Activated CD4-positive, alpha-beta T cell treated with anti-CD3 and anti-CD28 coated beads, Interleukin-10, Interleukin-2, amounts not matched to agents 100 ng/mL and 50 ng/mL, durations not matched to agents 16 hours and 8 hours (primary cell): ENCODE measurements around the gene AHNAK2.
"Not testable (repeated sequence)": the region's sequence is repeated elsewhere in the genome, so short reads cannot be mapped to it uniquely, and the experiment has no call there.

ENCODE experiments used
- DNase-seq: peaks from one replicate; pipeline ENCODE4 v3.0.0-alpha.2; 2020

AHNAK2 gene

GRCh38 chr14:104977681-104978653, at the start of gene AHNAK2:
Gene AHNAK2 (minus strand): TSS chr14:104978374. CDS start chr14:104978237, 137 bp downstream.
- DNase-seq, result peak; percentile 64

DNA sequence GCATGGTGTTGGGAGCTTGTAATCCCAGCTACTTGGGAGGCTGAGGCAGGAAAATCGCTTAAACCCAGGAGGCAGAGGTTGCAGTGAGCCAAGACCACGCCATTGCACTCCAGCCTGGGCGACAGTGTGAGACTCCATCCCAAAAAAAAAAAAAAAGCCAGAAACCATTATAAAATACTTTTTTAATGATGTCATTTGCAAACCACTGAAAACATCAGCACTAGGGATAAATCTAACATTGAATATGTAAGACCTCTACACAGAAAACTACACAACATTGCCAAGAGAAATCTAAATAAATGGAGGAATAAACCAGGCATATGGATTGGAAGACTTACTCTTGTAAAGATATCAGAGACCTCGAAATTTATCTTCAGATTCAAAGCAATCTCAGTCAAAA, 49.5 kb upstream of the AHNAK2 start:
- not testable (repeated sequence) for DNase-seq

DNA sequence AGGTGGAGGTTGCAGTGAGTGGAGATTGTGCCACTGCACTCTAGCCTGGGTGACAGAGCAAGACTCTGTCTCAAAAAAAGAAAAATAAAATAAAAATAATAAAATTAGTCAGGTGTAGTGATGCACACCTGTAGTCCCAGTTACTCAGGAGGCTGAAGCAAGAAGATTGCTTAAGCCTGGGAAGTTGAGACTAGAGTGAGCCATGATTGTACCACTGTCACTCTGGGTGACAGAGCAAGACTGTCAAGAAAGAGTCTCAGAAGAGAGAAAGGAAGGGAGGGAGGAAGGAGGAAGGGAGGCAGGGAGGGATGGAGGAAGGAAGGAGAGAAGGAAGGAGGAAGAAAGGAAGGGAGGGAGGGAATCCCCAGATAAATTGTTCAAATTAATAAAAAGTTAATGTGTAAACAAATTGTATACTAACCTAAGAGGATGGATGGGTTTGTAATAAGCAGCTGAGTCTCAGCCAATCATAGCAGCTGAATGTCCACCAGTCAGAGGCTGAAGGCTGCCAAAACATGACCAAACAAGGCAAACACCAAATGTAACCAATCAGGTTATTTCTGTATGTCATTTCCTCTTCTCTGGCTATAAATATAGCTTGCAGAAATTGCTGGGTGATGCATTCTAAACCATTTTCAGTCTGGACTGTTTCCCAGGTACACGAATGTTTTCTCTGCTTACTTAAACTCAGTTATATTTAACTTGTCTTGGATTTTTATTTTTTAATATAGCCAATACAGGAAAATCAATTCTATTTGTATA, 48.8 kb upstream of the AHNAK2 start:
- DNase-seq, result peak; percentile 44

DNA sequence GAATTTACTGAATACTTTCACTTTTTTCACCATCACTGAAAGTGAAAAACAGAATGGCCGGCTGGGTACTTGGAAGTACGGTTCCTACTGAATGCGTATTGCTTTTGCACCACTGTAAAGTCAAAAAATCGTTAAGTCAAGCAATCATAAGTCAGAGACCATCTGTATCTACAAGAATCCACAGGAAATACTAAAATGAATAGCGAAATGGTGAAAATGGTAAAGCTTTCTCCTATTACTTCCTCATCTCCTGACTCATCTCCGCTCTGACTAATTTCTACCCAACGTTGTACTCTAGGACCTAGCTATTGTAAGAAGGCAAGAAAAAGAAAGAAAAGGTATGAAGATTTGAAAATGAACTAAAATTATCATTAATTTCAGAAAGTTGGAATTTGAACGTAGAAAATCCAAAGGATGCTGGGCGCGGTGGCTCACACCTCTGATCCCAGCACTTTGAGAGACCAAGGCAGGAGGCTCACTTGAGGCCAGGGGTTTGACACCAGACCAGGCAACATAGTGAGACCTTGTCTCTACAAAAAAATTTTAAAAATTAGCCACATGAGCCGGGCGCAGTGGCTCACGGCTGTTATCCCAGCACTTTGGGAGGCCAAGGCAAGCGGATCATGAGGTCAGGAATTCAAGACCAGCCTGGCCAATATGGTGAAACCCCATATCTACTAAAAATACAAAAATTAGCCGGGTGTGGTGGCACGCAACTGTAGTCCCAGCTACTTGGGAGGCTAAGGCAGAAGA, 48.0 kb upstream of the AHNAK2 start:
- DNase-seq, result peak; percentile 92

GRCh38 chr14:105025429-105025828, 47.3 kb upstream of the AHNAK2 start:
- DNase-seq, result no peak

DNA sequence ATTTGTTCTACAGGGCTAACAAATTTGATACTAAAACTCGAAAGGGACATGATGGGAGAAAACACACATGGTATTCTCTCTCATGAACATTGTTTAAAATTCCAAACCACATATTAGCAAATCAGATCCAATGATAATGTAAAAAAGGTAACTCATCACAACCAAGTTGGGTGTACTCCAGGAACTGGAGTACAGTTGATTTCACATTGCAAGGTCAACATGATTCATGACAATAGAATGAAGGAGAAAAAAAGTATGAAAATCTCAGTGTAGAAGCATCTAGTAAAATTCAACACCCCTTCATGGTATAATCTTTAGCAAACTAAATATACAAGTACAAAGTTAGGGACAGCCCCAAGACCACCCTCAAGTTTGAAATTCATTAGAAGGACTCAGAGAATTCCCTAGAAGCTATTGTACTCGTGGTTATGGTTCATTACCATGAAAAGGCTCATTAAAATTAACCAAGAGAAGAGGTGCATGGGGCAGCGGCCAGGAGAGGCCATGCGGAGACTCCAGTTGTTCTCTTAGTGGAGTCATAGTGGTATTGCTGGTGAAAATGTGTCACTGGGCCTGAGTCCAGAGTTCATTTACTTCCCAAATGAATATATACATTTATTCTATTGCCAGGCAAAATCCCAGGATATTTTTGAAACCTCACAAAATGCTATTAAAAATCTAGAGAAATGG, 45.8 kb upstream of the AHNAK2 start:
- DNase-seq, result no peak

DNA sequence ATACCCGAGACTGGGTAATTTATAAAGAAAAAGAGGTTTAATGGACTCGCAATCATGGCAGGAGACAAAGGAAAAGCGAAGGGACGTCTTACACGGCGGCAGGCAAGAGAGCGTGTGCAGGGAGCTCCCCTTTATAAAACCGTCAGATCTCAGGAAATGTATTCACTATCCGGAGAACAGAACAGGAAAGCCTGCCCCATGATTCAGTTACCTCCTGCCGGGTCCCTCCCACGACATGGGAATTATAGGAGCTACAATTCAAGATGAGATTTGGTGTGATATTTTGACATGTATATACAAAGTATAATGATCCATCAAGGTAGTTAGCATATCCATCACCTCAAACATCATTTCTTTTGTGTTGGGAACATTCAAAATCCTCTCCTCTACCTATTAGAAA, 45.0 kb upstream of the AHNAK2 start:
- DNase-seq, result no peak

GRCh38 chr14:105022276-105022670, 44.1 kb upstream of the AHNAK2 start:
- no peak for DNase-seq

- peak; percentile 47 for DNase-seq
Observed at GRCh38 chr14:105021656-105022275, 43.6 kb upstream of the AHNAK2 start.

GRCh38 chr14:105020815-105021655, 42.9 kb upstream of the AHNAK2 start, which contains the start of gene CDCA4:
Gene CDCA4 (minus strand): TSS chr14:105021083. CDS start chr14:105011929, 9,154 bp downstream.
- peak; percentile 98 for DNase-seq

GRCh38 chr14:105019861-105020814, 42.0 kb upstream of the AHNAK2 start:
- peak; percentile 60 for DNase-seq

- DNase-seq, result no peak
Observed at GRCh38 chr14:105018414-105018813, 40.2 kb upstream of the AHNAK2 start.

DNA sequence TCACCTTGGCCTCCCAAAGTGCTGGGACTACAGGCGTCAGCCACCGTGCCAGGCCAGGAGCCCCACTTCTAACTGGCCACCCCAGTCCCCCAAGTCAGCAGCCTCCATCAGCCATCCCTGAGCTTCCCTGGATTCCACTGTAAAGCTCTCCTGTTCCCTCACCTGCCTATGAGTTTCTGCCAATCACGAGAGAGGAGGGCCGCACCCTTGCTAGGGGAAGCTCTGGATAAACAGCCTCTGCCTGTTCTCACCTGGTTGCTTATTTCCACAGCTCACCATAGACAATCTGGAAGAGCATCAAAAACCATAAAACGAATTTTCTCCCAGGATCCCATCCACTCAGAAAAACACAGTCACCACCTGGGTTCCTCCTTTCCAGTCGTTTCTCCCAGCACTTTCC, 37.7 kb upstream of the AHNAK2 start:
- no peak for DNase-seq

DNA sequence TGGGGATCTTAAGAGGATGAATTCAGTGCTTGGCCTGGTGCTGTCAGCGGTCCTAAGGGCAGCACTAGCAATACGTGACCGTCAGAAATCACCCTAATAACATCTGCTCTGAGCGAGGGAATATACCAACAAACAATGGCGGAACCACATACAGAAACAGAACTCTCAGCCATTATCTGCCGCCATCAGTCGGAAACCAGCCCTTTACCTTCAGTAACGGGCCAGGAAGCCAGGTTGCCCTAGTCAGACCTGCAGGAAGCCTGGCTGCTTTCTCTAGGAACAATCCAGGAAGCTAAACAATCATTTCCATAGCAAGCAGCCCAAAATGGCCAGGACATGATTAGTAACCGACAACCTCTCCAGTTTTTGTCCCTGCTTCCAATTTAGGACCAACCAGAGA, 37.1 kb upstream of the AHNAK2 start:
- peak; percentile 25 for DNase-seq

- DNase-seq, result no peak
Observed at GRCh38 chr14:105014631-105015030, 36.5 kb upstream of the AHNAK2 start.

- no peak for DNase-seq
Observed at GRCh38 chr14:105014032-105014431, 35.9 kb upstream of the AHNAK2 start.

- no peak for DNase-seq
Observed at GRCh38 chr14:105013150-105013785, 35.1 kb upstream of the AHNAK2 start.

DNA sequence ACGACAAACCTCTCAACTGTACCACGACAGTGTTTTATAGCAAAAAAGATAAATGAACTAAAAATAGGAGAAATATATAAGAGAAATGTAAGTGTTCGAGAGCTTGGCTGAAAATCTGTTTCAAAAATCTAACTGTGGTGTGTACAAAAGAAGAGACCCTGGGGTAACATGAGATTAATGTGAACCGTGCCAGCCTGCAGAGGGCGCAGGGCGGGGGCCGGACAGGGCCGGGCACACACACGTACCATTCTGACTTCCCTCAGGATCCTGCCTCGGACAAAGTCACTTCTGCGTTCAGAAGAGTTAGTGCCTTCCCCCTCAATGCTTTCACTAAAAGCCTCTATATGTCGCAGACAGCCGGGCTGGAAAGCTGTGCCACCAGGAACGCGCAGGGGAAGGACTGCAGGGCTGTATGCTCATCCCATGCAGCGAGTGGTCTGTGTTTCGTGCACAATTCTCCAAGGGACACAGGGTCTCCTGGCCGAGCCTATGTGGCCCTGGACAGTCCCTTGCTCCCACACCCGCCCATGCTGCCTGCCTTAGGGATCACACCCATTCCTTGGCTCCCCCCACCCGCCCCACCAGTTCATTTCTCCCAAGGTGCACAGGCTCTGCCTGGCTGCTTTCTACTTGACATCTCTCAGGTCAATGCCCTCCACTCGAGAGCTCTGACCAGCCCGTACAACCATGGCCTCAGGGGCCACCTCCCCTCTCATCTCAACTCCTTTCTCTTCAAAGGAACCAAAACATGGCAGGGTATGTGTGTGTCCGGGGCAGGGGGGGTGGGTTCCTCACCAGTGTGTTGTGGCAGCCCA, 34.2 kb upstream of the AHNAK2 start:
- DNase-seq, result no peak
